Bronchial epithelial cell (primary cell): ENCODE results near the gene TRPM6. TPM values are rescaled to one million over a fixed set of nuclear protein-coding genes. Genes with fewer than 3 reads are reported as not detected.

Experiments
- DNase-seq: peaks from one replicate; pipeline ENCODE4 v3.0.0-alpha.2; 2010; ENCODE audit warnings: low read depth
- FAIRE-seq: peaks from 2 replicates; lab custom pipeline; 2011; peaks lifted over from hg19 to GRCh38; lab: Jason Lieb, UNC
- H3K27me3 ChIP-seq: 2 replicates; pipeline ENCODE4 v1.5.1; 2011; ENCODE audit warnings: low read length; ENCODE audit not compliant: control insufficient read depth, insufficient read depth
- H3K36me3 ChIP-seq: 2 replicates; pipeline ENCODE4 v1.5.1; 2011; ENCODE audit warnings: low read length; ENCODE audit not compliant: control insufficient read depth, insufficient read depth
- H3K4me3 ChIP-seq: 2 replicates; pipeline ENCODE4 v1.5.1; 2011; ENCODE audit warnings: mild to moderate bottlenecking, low read depth, low read length, control low read depth
- CTCF ChIP-seq: IDR thresholded peaks from 2 replicates; pipeline ENCODE4 v1.5.1; 2011; ENCODE audit warnings: mild to moderate bottlenecking, moderate library complexity, low read length, control low read depth, inconsistent platforms; ENCODE audit not compliant: insufficient read depth, severe bottlenecking
- total RNA-seq: library from RNA; depleted of rRNA; stranded (reverse); fragments of >200 nt; gene quantifications from 2 replicates; pipeline ENCODE4 v1.2.1, GENCODE V29; 2014

TRPM6 gene
- total RNA-seq, 1 donor from 2014 or later, result under 0.01 TPM

- FAIRE-seq (no peak), DNase-seq (no peak)
- no peak for TF ChIP-seq CTCF
- Histone ChIP-seq H3K27me3 (peaks cover 1% of the 10 kb centered on the region), H3K36me3 (no peaks in the 10 kb centered on the region), H3K4me3 (no peak overlapping the region)
These were observed 145.4 kb downstream of the TRPM6 start for GRCh38 chr9:74742191-74742790.

DNA sequence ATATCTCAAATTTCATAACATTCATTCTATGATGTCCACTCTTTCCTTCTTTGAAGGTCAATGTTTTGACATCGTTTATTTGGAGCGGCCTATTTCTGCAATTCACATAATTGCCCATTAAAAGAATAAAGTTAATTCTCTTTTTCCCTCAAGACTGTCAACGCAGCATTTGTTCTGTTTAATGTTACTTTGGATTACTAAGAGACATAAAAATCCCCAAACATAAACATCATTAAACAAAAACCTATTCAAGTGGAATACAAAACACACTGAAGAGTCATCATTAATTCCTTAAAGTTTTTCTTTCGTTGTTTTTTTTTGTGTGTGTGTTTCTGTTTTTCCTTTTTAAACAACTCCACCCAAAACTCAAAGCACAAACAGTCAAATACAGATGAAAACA, 151.1 kb downstream of the TRPM6 start:
- H3K36me3 ChIP-seq, result no peaks in the 10 kb centered on the region
- FAIRE-seq (no peak), DNase-seq (no peak)
- no peak for TF ChIP-seq CTCF
- H3K27me3 ChIP-seq, result peaks cover 1% of the 10 kb centered on the region
- no peak overlapping the region for H3K4me3 ChIP-seq

DNA sequence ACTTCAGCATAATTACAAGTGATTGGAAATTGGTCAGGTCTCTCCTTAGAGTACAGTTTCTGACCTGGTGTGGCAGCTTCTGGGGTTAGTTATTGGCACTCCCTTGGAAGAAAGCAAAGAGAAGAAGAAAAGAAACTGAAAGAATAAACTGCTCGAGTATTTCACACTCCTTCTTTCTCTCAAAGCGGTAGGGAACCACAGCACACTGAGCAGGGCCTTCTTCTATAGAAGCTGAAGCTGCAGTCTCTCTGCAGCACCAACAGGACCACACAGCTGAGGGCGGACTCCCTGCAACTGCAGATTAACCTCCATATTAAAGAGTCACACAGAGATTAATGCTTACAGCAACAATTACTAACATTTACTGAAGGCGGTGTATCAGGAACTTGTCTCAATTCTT, 152.0 kb downstream of the TRPM6 start:
- no peak for TF ChIP-seq CTCF
- Histone ChIP-seq H3K4me3 (no peak overlapping the region), H3K36me3 (no peaks in the 10 kb centered on the region), H3K27me3 (no peaks in the 10 kb centered on the region)
- DNase-seq (no peak), FAIRE-seq (no peak)

GRCh38 chr9:74729136-74729695, 158.5 kb downstream of the TRPM6 start:
- TF ChIP-seq CTCF, result no peak
- Histone ChIP-seq H3K4me3 (no peak overlapping the region), H3K36me3 (no peaks in the 10 kb centered on the region), H3K27me3 (no peaks in the 10 kb centered on the region)
- no peak for DNase-seq
- no peak for FAIRE-seq

DNA sequence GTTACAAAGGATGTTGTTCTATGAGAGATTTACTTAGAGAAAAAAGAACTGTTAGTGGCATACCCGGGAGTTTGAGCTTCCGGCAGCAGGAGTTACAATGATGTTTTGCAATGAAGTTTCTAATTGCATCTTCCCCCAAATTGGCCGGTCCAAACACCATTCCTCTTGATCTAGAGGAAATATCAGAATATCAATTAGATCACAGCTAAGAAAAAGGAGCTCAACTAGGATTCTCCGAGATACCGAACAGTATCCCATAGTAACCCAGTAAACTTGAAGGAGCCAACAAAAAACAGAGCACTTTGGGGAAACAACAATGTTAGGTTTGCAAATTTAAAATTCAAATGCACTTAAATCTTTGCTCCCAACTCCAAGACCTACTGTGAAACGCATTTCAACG, 159.5 kb downstream of the TRPM6 start:
- Histone ChIP-seq H3K36me3 (no peaks in the 10 kb centered on the region), H3K4me3 (no peak overlapping the region), H3K27me3 (no peaks in the 10 kb centered on the region)
- FAIRE-seq (no peak), DNase-seq (no peak)
- no peak for TF ChIP-seq CTCF

GRCh38 chr9:74726581-74726980, 161.1 kb downstream of the TRPM6 start:
- Histone ChIP-seq H3K4me3 (no peak overlapping the region), H3K36me3 (no peaks in the 10 kb centered on the region), H3K27me3 (no peaks in the 10 kb centered on the region)
- no peak for FAIRE-seq
- no peak for TF ChIP-seq CTCF
- no peak for DNase-seq
